ENCODE measurements around the gene CHRNA4.

The CHRNA4 gene

DNA sequence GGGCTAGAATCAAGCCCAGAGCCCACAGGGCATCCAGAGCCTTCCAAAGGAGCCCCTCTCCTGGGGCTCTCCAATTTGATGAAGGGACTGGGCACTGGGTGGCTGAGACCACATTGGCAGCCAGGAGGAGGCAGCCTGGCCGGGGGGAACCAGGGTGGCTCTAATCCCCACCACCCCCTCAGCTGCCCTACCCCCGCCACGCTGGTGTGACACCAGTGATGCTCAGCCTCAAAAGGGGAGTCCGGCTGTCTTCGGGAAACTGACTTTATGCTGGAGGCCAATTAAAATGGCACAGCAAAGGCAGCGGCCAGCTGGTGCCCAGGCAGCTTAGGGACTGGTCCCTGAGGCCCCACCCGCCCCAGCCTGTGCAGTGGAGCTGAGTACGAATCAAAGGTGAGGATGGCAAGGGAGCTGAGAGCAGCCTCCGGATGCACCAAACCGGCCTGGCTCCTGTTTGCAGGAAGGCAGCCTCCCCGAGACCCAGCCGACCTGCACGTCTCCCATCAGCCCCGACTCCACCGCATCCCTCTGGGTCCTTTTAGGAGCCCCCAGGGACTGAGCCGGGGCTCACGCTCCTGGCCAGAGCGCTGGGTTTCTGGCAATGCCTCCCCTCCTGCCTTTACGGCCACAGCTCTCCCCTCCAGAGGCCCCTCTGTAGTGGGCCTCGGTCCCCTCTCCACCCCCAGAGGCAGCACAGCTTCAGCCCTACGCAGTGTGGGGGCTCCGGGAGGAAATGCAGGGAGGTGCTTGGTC, 28.5 kb downstream of the CHRNA4 start:
- no peak for DNase-seq

DNA sequence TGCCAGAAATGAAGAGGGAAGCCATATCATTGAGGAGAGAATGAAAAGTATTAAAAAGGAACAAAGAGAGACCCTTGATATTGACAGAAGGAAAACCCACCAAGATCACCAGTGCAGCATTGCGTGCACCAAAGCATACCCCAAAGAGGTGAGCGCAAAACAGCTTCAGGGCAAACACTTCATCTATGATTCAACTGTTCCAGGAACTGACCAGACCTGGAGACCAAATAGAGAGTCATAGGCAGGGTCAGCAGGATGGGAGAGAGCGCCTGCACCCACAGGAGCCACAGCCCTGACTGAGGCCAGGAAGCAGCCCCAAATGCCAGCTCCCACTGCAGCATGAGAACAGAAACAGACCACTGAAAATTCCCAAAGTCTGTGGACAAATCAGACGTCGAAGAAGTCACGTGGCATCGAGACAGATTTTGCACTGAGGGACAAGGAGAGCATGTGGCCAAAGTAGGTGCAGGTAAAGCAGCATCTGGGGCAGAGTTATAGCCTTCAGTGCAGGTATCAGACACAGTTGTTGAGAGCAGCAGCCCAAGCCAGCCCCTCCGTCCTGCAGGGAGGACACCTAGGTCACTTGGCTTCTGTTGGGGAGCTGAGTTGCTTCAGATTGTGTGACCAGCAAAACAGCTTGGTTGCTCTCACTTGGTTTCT, 29.3 kb downstream of the CHRNA4 start:
- no peak for DNase-seq

DNA sequence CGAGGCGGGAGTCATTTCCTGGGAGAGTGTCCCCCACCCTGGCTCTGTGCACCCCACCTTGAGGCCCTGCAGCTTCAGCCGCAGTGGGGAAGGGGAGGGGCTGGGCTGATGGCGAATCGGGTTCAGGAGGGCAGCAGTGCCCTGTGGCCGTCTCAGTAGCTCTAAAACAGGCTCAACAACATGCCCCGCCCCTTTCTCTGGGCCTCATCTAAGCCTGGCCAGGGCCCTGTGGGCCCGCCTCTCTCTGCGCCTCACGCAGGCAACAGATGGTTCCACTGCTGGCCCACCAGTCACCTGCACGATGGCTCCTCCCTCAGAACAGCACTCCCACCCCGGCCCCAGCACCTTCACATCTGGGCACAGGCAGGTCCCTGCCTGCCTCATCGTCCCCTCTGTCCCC, 30.2 kb downstream of the CHRNA4 start:
- no peak for DNase-seq

DNA sequence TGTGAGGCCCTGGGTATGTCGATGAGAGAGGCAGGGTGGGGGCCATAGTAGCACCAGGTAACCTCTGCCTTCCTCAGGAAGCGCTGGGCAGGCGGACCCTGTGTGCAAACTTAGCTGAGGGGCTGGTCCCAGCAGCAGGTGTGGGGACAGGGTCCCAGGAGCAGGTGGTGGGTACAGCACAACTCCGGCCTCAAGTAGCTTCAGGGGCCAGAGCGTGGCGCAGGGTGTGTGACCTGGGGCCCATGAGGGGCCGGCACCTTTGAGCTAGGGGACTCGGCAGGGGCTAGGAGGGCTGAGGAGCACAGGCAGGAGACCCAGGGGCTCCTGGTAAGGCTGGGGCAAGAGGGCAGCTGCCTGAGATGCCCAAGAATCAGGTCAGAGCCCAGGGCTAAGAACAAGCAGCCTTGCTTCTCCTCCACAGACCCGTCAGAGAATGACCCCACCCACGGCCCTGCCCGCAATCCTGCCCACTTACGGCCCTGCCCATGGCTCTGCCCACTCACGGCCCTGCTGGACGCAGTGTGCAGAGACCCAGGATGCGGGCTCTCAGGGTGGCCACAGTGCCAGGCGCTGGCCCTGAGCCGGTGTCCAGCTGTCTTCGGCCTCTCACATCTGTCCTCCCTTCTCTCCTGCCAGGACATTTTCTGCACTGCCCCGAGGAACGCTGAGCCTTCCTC, 30.9 kb downstream of the CHRNA4 start:
- no peak for DNase-seq

DNA sequence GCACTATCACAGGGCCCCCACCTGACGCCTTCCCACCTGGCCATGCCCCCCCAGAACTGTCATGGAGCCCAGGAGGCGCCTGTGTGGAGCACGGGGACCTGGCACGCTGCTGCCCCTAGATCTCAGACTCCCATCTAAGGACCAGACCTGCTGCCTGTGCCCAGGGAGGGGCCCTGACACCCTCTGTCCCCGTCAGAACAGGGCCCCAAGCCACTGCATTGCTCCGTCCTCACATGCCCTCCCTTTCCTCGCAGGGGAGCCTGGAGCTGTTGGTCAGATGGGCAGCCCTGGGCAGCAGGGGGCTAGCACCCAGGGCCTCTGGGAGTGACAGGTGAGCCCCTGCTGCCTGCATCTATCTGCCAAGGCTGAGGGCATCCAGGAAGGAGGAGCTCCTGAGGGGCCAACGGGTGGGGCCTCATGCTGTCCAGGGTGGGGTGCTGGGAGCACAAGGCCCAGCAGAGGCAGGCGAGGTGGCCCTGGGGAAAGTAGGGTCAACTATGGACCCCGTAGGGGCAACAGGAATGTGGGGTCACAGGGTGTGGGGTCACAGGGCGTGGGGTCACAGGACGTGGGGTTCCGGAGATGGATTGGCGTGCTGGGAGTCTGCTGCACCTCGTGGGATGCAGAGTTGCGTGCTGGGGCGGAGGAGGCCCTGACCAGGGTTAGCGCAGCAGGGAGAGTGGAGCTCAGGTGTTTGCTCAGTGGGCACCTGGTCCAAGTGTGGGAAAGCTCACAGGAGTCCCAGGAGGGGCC, 31.6 kb downstream of the CHRNA4 start:
- DNase-seq, result no peak

DNA sequence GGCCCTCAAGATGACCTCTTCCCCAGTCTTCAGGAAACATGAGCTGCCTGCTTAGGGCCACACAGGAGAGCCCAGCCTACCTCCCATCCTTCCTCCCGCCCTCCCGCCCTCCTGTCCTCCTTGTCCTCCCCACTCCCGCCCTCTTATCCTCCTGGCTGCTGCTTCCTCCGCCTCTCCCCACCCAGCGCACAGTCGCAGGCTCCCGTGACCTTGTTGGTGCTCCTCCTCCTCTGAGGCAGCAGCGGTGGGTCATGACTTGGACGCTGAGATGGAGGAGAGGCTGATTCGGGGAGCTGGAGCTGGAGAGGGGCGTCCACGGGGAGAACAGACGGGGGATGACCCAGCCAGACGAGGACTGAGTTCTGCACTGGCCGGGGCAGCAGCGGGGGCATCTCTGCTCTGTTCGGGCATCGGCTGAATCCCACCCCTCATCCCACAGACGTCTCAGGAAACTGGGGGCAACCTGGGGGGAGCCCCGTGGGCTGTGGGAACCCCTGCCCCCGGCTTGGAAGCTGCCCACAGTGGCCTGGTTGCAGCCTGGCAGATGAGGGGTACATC, 32.4 kb downstream of the CHRNA4 start:
- no peak for DNase-seq

DNA sequence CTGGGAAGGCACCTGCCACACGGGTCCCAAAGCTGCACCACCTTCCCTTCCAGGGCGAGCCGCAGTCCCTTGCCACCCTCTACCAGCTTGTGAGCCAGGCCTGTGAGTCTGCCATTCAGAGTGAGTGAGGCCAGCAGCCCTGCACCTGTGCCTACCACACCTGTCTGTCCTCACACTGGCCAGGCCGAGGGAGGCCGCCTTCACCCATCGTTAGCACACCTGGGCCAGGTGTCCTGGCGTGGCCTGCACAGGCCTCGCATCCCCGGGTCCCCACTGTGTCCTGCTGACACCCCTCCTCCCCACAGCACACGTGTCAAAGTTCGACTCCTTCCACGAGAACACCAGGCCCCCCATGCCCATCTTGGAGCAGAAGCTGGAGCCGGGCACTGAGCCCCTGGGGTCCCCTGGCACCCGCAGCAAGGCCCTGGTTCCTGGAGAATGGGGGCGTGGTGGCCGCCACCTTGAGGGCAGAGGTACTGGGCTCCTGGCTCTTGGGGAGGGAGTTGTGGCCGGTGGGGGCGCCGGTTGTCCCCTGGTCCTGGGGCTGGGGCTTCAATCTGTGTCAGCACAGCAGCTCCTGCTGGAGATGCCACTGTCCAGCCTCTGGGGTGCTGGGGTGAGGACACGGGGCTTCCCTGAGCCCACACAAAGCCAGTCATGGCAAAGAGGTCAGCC, 33.0 kb downstream of the CHRNA4 start:
- DNase-seq, result no peak

DNA sequence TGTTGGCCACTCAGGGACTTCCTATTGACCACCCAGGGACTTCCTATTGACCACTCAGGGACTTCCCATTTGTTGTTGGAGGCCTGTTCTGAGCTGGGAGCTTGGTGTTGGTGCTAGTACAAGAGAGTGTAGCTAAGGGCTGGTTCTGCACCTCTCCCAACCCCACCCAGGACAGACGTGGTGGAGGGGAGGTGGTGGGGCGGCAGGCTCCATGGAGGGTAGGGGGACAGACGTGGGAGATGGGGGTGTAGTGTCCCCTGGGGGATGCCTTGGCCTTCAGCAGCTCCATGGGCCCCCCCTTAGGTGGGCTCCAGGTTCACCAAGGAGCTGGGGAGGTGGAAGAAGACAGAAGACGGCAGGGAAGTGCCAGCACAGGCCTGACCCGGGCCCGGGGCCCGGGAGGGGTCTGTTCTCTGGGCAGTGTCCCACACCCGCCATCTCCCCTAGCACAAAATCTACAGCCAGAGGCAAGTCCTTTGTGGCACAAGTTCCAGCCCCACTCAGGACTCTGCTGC, 33.9 kb downstream of the CHRNA4 start:
- DNase-seq, result no peak

DNA sequence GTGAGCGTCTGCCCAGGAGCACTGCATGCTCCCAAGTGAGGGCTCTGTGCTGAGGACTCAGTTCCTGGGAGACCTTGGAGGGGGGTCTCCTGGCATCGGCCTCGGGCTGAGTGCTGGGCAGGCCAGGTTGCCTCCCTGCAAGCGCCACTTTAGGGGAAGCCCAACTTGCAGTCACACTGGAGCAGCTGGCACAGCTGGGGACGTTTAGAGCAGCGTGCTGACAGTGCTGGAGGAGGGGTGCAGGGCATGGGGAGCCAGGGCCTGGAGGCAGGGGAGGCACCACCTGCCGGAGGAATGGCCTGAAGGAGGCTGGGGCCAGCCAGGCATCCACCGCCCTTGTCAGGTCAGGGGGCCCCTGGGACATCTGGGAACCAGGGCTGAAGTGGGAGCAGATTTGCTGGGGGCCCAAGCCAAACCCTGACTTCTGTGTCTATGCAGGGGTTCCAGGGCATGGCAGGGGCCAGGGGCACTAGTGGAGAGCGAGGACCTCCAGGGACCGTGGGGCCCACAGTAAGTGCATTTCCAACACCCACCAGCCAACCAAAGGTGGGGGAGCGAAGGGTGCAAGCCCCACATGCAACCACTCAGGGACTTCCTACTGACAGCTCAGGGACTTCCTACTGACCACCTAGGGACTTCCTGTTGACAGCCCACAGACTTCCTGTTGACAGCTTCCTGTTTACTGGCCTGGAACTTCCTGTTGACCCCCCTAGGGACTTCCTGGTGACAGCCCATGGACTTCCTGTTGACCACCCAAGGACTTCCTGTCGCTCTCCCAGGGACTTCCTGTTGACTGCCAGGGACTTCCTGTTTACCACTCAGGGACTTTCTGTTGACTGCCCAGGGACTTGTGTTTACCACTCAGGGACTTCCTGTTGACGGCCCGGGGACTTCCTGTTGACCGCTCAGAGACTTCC, 34.6 kb downstream of the CHRNA4 start:
- DNase-seq, result no peak

DNA sequence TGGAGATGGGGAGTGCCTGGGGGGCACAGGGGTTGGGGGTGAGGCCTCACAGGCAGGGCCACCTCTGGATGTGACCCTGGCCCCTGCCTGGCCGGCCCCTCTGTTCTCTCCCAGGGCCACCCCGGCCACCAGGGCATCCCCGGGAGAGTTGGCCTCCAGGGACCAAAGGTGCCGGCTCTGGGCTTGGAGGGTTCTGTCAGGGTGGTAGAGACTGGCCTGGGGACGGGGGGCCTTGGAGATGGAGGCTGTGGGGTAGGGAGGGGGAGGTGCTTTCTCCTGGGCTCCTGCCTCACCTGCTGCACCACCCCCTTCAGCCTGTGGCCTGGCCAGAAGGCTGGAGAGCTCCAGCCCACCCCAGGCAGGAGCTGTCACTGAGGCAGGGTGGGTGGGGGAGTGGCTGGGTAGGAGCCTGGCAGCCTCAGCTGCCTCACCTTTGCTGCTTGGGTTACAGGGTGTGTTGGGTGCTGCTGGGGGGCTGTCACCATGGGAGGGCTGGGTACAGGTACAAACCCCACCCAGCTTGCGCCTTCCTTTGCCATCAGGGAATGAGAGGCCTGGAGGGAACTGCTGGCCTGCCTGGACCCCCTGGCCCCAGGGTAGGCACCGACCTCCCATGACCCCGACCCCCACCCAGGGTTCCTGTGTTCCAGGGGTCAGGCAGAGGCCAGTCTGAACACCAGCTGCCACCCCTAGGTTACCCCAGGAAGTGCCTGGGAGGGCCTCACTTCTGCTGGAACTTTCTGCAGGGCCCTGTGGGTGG, 35.4 kb downstream of the CHRNA4 start:
- DNase-seq, result no peak

DNA sequence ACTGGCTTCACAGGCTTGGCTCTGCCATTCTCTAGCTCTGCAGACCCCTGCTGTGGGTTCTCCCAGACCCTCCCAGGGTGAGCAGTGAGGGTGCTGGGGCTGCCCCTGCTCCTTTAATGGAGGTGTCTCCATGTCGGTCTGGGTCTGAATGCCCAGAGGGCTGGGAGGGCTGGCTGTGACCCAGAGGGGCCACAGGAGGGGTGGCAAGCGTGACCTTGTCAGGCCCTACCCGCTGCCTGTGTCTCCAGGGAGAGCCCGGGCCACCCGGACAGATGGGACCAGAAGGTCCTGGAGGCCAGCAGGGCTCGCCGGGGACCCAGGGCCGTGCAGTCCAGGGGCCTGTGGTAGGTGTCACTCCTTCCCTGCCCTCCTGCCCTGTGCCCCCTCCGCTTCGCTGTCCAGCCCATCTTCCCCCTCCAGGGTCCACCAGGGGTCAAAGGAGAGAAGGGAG, 36.1 kb downstream of the CHRNA4 start:
- DNase-seq, result no peak

DNA sequence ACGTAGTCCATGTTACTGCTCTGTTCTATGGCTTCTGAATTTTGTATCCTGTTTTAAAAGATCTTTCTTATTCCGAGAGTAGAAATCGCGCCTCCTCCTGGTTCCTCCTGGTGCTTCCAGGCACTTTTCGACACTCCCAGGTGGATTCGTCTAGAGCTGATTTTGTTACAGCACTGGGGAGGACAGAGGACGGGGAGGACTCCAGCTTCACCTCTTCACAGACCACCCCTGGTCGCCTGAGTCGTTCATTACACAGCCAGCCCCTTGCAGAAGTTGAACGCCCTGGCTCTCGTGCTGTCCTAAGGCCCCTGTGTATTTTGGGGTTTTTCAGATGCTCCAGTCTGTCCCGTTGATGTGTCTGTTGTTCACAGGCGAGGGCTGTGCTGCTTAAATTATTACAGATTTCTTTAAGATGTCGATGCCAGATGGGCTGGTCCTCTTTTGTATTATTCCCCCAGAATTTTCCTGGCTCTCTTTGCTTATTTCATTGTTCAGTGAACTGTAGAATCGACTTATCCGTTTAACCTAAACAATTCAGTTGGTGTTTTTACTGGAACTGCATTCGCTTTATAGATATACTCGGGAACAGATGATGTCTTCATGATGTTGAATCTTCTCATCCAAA, 37.7 kb downstream of the CHRNA4 start:
- DNase-seq, result no peak

DNA sequence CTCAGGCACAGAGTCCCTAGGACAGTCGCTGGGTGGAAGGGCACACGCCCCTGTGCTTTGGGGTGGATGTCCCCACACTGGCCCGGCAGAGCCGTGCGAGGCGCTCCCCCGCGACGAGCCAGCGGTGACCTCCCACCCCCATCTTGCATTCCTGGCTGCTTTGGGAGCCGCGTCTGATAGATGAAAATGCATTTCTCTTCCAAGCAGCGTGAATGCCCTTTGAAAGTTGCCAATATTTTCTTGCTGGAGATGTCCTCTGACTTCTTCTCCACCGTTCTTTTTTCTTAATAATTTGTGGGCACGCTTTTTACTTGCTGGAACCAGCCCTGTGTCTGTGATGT, 38.2 kb downstream of the CHRNA4 start:
- DNase-seq, result no peak

DNA sequence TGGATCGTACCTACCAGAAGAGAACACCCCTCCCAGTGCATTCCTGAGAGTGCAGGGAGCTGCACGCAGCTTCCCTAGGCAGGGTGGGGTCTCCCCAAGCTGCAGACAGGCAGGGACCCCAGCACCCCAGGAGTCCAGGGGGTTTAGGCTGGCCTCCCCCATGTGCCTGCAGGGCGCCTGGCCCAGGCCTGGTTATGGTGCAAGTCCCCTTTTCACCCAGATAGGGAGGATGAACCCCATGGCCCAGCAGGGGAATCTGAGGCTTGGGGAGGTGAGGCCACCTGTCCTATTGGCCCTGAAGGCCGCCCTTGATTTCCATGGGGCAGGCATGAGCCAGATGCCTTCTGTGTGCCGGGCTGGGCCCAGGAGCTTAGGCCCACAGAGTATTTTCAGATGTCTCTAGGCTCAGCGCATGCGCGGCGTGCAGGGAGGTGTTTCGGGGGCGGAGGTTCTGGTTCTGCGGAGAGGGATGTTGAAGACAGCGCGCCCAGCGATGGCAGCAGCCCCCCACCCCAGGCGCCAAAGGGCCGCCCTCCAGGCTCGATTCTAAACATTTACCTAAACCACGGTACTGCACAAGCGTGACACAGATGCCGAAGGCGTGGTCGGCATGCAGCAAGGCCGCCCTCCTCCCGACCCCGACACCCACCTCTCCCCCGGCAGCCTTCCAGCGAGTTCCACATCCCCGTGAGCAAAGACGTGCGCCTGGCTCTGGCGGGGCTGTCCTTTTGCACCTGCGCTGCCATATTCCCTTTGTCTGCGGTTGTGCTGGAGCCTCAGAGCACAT, 38.8 kb downstream of the CHRNA4 start:
- DNase-seq, result no peak

DNA sequence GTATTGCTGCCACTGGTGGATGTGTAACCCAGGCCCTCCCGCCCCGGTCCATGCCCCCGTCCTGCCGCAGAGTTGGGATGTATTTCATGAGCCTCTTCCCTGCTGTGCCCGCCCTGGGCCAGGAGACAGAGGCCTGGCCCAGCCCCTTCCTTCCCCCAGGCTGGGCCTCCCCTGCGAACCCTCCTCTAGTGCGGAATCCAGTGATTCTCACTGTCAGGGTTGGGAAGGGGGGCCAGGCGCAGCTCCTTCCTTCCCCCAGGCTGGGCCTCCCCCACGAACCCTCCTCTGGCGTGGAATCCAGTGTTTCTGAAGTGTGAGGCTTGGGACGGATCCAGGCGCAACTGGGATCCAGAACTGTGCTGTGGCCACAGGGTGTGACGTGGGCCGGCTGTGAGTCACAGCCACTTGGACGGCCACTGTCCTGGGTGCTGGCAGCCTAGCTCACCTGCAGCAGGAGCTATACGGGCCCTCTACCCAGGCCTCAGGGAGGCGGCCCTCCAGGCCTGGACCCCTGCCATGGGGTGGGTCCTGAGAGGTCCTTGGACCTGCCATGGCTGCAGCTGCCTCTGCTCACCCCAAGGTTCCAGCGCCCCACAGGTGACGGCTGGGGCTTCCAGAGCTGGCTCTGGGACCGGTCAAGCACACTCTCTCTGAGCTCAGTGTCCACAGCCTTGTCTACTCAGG, 39.9 kb downstream of the CHRNA4 start:
- peak; percentile 7 for DNase-seq

DNA sequence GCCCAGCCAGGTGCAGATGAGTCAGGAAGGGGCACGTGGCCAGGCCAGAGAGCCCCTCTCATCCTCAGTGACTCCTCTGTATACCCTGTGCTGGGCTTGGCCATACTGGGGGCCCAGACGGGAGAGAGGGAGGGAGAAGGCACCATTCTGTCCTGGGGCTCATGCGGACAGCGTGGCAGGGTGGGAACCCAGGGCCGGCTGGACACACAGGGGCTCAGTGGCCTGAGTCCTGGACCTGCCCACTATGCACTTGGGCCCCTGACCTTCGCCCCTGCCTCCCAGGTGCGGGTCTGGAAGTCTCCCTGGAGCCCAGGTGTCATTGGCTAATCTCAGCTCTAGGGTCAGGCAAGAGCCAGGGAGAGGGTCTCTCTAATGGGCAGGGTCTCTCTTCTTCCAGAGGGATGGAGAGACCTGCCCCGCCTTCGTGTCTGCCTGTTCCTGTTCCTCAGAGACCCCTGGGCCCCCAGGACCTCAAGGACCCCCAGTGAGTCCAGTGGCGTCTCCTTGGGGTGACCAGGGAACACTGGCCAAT, 40.5 kb downstream of the CHRNA4 start:
- no peak for DNase-seq

DNA sequence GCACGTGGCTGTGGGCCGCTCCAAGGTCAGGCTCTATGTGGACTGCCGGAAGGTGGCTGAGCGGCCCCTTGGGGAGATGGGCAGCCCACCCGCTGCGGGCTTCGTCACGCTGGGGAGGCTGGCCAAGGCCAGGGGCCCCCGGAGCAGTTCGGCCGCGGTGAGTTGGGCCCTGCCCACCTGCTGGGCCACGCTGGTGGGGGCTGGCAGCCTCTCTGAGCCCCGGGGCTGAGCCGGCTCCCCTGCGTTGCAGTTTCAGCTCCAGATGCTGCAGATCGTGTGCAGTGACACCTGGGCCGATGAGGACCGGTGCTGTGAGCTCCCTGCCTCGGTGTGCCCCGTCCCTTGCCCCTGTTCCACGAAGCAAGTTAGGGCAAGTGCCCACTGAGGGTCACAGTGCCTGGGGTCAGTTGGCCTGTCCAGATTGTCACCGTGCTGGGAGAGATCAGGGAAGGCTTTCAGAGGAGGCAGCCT, 41.1 kb downstream of the CHRNA4 start:
- DNase-seq, result no peak
